HG03521 (cell line): ENCODE results near the gene QSOX2.
A peak's percentile ranks its signal among the peaks of the same experiment; 100 is the strongest.
"Not testable (repeated sequence)": the region's sequence is repeated elsewhere in the genome, so short reads cannot be mapped to it uniquely, and the experiment has no call there.

Experiments
- ATAC-seq: cut with Tn5 transposase; IDR thresholded peaks from one replicate; pipeline ENCODE4 v1.9.1; 2021; ENCODE audit warnings: mild to moderate bottlenecking, moderate library complexity; ENCODE audit not compliant: unreplicated experiment

QSOX2 gene

DNA sequence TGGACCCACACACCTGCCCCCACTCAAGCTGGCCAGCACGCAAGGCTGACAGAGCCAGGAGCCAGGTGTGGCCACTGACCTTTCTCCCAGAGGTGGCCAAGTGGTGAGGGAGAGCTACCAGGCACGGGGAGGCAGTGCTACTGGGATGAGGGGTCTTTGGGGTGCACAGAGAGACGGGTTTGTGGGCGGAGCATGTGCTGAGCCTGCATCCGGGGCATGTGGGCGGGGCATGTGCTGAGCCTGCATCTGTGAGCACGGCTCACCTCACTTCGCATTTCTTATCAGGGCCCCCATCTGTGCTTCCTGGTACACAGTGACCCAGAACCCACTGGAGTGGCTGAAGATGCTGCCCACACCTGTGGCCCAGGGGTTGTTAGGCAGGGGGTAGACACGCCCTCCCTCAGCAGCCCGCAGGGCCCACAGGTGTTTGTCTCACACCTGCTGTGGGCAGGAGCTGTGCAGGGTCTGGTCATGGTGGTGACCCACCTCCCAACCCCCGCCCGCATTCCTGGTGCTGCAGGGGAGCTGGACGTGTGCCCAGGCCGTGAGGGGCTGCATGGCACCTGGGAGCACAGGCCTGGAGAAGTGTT is 36.8 kb upstream of the QSOX2 start:
- no peak for ATAC-seq

- ATAC-seq, result no peak
Measured at GRCh38 chr9:136281421-136282271, 36.0 kb upstream of the QSOX2 start.

DNA sequence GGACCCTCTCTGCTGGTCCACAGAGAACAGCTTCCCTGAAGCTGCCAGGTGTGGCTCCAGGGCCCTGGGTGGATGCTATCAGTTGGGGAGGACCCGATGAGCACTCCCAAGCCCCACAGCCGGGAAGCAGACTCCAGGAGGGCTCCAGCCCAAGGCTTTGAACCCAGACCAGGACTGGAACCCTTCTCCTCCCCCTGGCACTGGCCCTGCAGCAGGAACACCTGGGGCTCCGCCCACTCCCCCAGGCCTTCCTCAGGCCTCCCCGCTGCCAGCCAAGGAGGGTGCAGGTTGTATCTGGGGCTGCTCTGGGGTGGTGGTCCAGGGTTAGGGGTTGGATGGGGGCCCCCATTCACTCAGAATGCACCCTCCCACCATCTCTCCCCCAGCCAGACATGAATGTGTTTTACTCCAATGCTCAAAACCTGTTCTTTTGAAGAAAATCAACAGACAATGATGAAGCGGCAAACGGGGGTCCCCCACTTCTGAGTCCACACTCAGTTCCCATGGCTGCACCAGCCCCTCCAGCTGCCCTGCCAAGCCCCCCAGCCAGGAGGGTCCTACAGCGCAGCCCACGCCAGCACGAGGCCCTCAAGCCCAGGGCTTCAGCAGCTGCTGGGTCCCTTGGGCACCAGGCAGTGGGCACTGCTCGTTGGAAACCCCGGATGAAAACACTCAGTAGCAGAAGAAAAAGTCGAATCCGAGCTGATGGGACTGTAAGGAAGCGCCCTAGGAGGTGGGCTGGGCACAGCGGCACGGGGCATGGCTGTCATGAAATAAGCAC is 35.1 kb upstream of the QSOX2 start:
- no peak for ATAC-seq

- no peak for ATAC-seq
Measured at GRCh38 chr9:136279471-136279870, 33.9 kb upstream of the QSOX2 start.

DNA sequence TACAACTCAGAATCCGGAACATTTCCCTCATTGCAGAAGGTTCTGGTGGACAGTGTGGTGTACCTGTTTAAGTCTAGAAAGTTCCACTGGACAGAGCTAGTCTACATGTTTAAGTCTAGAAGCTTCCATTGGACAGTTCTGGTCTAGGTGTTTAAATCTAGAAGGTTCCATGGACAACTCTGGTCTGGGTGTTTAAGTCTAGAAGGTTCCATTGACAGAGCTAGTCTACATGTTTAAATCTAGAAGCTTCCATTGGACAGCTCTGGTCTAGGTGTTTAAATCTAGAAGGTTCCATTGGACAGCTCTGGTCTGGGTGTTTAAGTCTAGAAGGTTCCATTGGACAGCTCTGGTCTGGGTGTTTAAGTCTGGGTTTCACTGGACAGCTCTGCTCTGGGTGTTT is 33.3 kb upstream of the QSOX2 start:
- ATAC-seq, result no peak

DNA sequence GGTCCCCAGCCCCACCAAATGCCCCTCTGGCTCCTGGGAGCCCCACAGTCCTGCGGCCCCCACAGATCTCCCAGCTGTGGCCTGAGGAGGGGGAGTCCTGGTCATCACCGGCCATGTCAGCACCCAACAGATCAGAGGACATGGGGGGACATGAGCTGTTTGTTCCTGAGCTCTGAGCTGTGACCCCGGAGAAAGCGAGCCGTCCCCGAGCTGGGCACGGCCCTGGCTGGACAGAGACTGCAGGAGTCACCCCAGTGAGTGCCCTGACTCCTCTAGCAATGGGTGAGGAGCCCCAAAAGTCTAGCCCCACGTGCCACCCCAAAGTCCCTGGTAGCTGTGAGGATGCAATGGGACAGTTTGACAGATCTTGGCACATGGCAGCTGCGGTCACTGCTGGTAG is 32.6 kb upstream of the QSOX2 start:
- ATAC-seq, result no peak

- ATAC-seq, result no peak
Measured at GRCh38 chr9:136277746-136278145, 32.1 kb upstream of the QSOX2 start.

GRCh38 chr9:136276716-136277115 is 31.1 kb upstream of the QSOX2 start:
- no peak for ATAC-seq

- ATAC-seq, result no peak
Measured at GRCh38 chr9:136275655-136276429, 30.2 kb upstream of the QSOX2 start.

- no peak for ATAC-seq
Measured at GRCh38 chr9:136274786-136275654, 29.4 kb upstream of the QSOX2 start.

GRCh38 chr9:136273921-136274785 is 28.5 kb upstream of the QSOX2 start:
- no peak for ATAC-seq

DNA sequence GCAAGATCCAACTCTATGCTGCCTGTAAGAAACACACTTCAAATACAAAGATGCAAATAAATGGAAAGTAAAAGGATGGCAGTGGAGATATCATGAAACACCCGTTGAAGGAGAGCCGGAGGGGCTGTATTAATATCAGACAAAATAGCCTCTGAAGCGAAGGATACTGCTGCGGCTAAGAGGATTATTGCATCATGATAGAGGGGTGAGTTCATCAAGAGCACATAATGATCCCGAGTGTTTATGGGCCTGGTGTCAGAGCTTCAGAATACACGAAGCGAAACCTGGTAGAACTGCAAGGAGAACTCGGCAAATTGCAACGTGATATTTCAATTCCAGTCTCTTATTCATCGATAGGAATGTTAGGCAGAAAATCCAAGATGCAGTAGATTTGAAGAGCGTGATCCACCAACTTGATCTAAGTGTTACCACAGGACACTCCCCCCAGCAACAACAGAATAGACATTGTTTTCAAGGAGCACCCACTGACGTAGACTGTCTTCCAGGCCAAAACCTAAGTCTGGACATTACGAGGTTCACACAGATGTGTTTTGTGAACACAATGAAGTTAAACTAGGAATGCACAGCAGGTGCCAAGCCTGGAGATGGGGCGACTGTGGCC is 27.7 kb upstream of the QSOX2 start:
- ATAC-seq, result no peak

GRCh38 chr9:136270173-136270705 is 24.6 kb upstream of the QSOX2 start:
- ATAC-seq, result no peak

DNA sequence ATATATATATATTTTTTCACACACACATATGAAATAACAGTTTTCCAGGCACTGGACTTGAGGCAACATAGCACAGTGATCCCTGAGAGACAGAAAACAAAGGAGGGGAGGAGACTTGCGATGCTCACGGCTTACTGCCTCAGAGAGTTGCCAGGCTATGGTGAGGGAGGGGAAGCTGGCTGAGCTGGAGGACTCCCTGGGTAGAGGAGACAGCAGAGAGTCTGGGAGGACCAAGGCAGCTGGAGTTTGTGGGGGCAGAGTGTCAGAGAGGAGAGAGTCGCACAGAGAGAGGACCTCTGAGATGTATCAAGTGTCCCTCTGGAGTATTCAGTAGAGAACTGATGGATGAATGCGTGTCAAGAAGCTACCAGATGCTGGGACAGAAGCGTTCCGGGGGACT is 23.1 kb upstream of the QSOX2 start:
- no peak for ATAC-seq

GRCh38 chr9:136268318-136268717 is 22.7 kb upstream of the QSOX2 start:
- ATAC-seq, result no peak

DNA sequence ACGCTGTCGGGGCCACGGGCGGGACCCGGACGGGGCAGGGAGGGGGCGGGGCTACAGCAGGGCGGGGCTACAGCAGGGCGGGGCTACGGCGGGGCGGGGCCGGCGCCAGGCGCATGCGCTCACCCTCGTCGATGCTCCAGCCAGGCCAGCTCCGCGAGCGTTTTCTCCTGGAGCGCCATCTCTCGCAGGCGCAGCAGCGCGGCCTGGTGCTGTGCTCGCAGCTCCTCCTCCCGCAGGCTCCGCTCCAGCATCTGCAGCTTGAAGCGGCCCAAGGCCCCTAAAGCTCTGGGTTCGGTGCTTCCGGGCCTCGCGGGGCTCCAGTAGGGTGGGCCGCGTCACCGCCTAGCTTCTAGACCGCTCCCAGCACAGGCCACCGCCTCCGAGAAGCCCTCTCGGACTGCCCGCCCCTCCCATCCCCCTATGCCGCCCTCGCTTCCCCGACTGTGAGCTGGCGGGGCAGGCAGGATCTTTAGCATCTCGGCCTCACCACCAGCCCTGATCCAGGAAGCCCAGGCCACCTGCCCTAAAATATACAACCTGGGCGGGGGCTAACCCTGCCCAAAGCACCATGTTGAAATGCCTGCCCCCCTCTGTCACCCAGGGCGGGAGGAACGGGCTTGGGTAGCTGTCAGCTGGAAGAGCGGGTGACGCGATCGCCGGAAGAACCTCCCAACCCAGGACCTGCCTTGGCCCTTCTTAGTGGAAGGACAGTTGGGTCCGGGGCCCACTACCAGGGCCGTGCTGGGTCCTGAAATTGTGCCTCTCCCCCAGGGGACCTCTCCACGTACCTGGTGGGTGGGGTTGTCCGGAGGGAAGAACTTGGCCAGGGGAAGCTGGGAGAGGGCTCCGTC is 21.9 kb upstream of the QSOX2 start:
- ATAC-seq, result peak; percentile 83

GRCh38 chr9:136266641-136267040 is 21.0 kb upstream of the QSOX2 start:
- ATAC-seq, result not testable (repeated sequence)
